MM.1S (cell line): ENCODE results near the gene RFFL.

ENCODE experiments used
- CTCF ChIP-seq: fragments of 300-600 bp; sonication (generic); IDR thresholded peaks from 2 replicates; pipeline ENCODE4 v1.5.1; 2016; ENCODE audit warnings: antibody characterized with exemption, low read length, mixed read lengths
- EZH2 ChIP-seq: fragments of 300-600 bp; sonication (generic); optimal IDR thresholded peaks from 2 replicates; pipeline ENCODE3; 2017; ENCODE audit warnings: low read depth, mild to moderate bottlenecking, antibody characterized with exemption, low read length, mixed read lengths
- EZH2phosphoT487 ChIP-seq: fragments of 300-600 bp; sonication (generic); IDR thresholded peaks from 2 replicates; pipeline ENCODE4 v1.6.1; 2018; ENCODE audit warnings: antibody characterized with exemption, low read length

- TF ChIP-seq CTCF (no peak), EZH2phosphoT487 (no peak), EZH2 (no peak)
Observed at GRCh38 chr17:35052241-35052610, 11.3 kb downstream of the RFFL start.
